ENCODE data around the gene ZP1.

Gene ZP1

DNA sequence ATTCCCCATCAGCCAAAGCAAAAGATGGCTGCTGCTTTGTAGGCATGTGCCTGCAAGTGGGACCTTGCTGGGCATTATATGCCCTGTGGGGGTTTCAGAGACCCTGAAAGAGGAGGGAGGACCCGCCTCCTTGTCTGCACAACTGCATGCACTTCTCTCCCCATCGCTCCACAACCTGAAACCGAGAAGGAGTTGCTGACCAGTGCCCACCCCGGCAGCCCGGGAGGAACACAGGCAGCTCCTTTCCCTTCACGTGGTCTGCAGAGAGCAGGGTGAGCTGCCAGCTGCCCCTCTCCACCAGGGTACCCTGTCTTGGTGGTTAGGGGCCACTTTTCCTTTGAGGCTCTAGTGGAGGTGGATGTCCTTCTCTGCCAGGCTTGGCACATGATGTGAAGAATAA, 55.6 kb downstream of the ZP1 start:
- DNase-seq (ENCODE audit: low read depth, low spot score), result no peak

DNA sequence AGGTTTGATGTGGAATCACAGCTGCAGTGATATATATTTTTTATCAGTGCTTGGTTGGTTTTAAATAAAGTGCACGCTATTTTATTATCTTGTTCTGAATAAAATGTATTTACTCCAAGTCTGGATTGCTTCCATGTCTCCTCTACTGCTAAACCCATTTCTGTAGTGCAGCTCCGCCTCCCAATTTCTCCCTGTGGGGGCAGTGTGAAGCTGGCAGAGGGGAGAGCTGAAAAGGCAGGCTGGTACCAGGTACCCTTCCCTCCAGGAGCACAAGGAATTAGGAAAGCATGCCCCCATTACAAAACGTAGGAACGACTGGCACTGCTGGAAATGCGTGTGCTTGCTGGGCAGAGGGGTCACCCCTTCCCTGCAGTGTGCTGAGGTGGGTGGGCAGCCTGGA, 56.0 kb downstream of the ZP1 start:
- DNase-seq (ENCODE audit: low read depth, low spot score), result no peak

GRCh38 chr11:60923800-60924109, 56.4 kb downstream of the ZP1 start:
- no peak for DNase-seq (ENCODE audit: low read depth, low spot score)

DNA sequence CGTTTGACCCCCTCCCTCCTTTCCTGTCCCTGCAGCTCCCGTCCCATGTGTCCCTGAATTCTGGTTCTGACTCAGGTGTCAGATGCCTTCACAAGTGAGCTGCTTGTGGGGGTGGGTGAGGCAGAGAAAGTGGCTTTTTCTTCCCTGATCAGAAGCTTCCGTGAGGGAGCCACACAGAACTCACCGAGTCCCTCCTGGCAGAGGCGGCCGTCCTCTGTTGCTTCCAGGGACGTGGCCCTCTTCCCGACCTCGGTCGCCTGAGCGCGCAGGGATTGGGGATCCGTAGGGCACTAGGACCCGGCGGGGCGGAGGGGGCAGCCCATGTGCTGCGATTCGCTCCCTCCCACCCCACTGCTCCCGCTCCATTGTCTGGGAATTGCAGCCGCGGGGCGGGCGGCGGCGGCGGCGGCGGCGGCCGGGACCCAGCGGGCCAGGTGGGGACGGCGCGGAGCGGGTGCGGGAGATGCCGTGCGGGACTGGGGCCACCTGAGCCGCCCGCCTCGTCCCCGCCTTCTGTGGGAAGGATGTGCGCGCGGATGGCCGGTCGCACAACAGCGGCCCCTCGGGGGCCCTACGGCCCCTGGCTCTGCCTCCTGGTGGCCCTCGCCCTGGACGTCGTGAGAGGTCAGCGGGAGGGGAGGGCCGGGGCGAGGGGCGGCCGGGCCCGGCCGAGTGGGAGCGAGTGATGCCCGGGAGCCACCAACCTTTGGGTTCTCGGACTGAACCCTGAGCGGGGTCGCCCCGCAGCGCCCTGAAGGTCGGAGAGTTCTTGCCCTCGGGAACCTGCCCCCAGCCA, 57.0 kb downstream of the ZP1 start, which contains the start of gene TMEM132A:
Gene TMEM132A, plus strand, starts transcription at position 351 of the 796 bp plus-strand sequence. Its CDS starts 174 bp downstream, at position 525.
- DNase-seq (ENCODE audit: low read depth, low spot score), result no peak
